Measurements from ENCODE around the gene CACNA2D3.

CACNA2D3 gene

GRCh38 chr3:54222316-54222715 lies 100.0 kb downstream of the CACNA2D3 start:
- DNase-seq = no peak

GRCh38 chr3:54223063-54223462 lies 100.7 kb downstream of the CACNA2D3 start:
- DNase-seq = no peak

GRCh38 chr3:54225841-54226528 lies 103.6 kb downstream of the CACNA2D3 start:
- DNase-seq = no peak

GRCh38 chr3:54228806-54229205 lies 106.5 kb downstream of the CACNA2D3 start:
- DNase-seq = no peak

GRCh38 chr3:54232618-54233017 lies 110.3 kb downstream of the CACNA2D3 start:
- DNase-seq = no peak

- no peak for DNase-seq
These were observed 113.6 kb downstream of the CACNA2D3 start for GRCh38 chr3:54235998-54236397.

GRCh38 chr3:54237109-54237508 lies 114.8 kb downstream of the CACNA2D3 start:
- no peak for DNase-seq

- DNase-seq = no peak
These were observed 115.6 kb downstream of the CACNA2D3 start for GRCh38 chr3:54237788-54238502.

GRCh38 chr3:54240309-54240708 lies 118.0 kb downstream of the CACNA2D3 start:
- no peak for DNase-seq

GRCh38 chr3:54243056-54243931 lies 120.9 kb downstream of the CACNA2D3 start:
- DNase-seq = no peak

GRCh38 chr3:54243960-54244682 lies 121.8 kb downstream of the CACNA2D3 start:
- no peak for DNase-seq

GRCh38 chr3:54251705-54252104 lies 129.4 kb downstream of the CACNA2D3 start:
- DNase-seq = no peak

GRCh38 chr3:54257125-54257720 lies 134.9 kb downstream of the CACNA2D3 start:
- DNase-seq = no peak

- DNase-seq = no peak
These were observed 137.3 kb downstream of the CACNA2D3 start for GRCh38 chr3:54259636-54260035.

GRCh38 chr3:54261141-54261540 lies 138.8 kb downstream of the CACNA2D3 start:
- no peak for DNase-seq

- no peak for DNase-seq
These were observed 140.2 kb downstream of the CACNA2D3 start for GRCh38 chr3:54262541-54262940.

GRCh38 chr3:54262946-54263345 lies 140.6 kb downstream of the CACNA2D3 start:
- no peak for DNase-seq

GRCh38 chr3:54264050-54264449 lies 141.7 kb downstream of the CACNA2D3 start:
- no peak for DNase-seq

- no peak for DNase-seq
These were observed 148.6 kb downstream of the CACNA2D3 start for GRCh38 chr3:54270816-54271526.

GRCh38 chr3:54273791-54274190 lies 151.4 kb downstream of the CACNA2D3 start:
- DNase-seq = no peak

- DNase-seq = no peak
These were observed 152.3 kb downstream of the CACNA2D3 start for GRCh38 chr3:54274607-54275006.
